HEK293 (cell line): ENCODE measurements around the gene ERICH3.

Experiments
- CTCF ChIA-PET: fragments of 350-600 bp; formaldehyde crosslinking; extraction: SDS; loops from one replicate; lab custom pipeline; 2021; ENCODE audit warnings: antibody characterized with exemption; lab: Yijun Ruan, JAX
- POLR2A ChIA-PET: fragments of 300-600 bp; formaldehyde crosslinking; extraction: SDS; loops from one replicate; lab custom pipeline; 2020; ENCODE audit warnings: antibody characterized with exemption, inconsistent platforms; lab: Yijun Ruan, JAX
- H3K27ac ChIP-seq: fragments of 200-500 bp; sonication (Bioruptor generic); 2 replicates; pipeline ENCODE4 v1.5.1; 2014; ENCODE audit warnings: low read depth, low read length, control low read depth, inconsistent platforms; ENCODE audit errors: extremely low read depth
- H3K36me3 ChIP-seq, 2 experiments: fragments of 200-500 bp in 1 of 2; sonication (Bioruptor generic) in 1 of 2; 1 replicate in 1 of 2; 2 replicates in 1 of 2; pipeline ENCODE4 v1.5.1; 2014 to 2017; ENCODE audit warnings: inconsistent platforms in 2 of 2, low read length in 2 of 2; ENCODE audit not compliant: control insufficient read depth in 2 of 2, insufficient read depth in 1 of 2
- H3K4me1 ChIP-seq: fragments of 200-500 bp; sonication (Bioruptor generic); 2 replicates; pipeline ENCODE4 v1.5.1; 2014; ENCODE audit warnings: mild to moderate bottlenecking, low read length, inconsistent platforms; ENCODE audit not compliant: control insufficient read depth, insufficient read depth
- H3K4me3 ChIP-seq: 2 replicates; pipeline ENCODE4 v1.5.1; 2011; ENCODE audit warnings: low read depth, mild to moderate bottlenecking, control low read depth, low read length, moderate library complexity
- H3K9me3 ChIP-seq: fragments of 200-500 bp; sonication (Bioruptor generic); 2 replicates; pipeline ENCODE4 v1.5.1; 2014; ENCODE audit warnings: low read depth, low read length, inconsistent platforms; ENCODE audit not compliant: control insufficient read depth, insufficient read depth
- HIC1 ChIP-seq: fragments of 450-650 bp; formaldehyde crosslinking; IDR thresholded peaks from 2 replicates; pipeline ENCODE4 v1.5.1; 2016; ENCODE audit warnings: missing biosample characterization, missing genetic modification characterization
- PATZ1 ChIP-seq: fragments of 450-650 bp; formaldehyde crosslinking; IDR thresholded peaks from 2 replicates; pipeline ENCODE4 v1.5.1; 2016; ENCODE audit warnings: missing biosample characterization, missing genetic modification characterization
- PRDM1 ChIP-seq: fragments of 450-650 bp; formaldehyde crosslinking; IDR thresholded peaks from 2 replicates; pipeline ENCODE4; 2016; ENCODE audit warnings: missing biosample characterization, missing genetic modification characterization
- SCRT2 ChIP-seq: fragments of 450-650 bp; formaldehyde crosslinking; IDR thresholded peaks from 2 replicates; pipeline ENCODE4 v1.5.1; 2016; ENCODE audit warnings: missing biosample characterization, missing genetic modification characterization
- SETDB1 ChIP-seq: IDR thresholded peaks from one replicate; pipeline ENCODE4 v1.6.1; 2017; ENCODE audit warnings: mild to moderate bottlenecking, low read length, moderate library complexity, mixed read lengths; ENCODE audit not compliant: insufficient read length
- TCF7L2 ChIP-seq: IDR thresholded peaks from 2 replicates; pipeline ENCODE4 v1.6.1; 2011; ENCODE audit warnings: low read depth, mild to moderate bottlenecking, inconsistent platforms, low read length, moderate library complexity, borderline replicate concordance
- WT1 ChIP-seq: fragments of 450-650 bp; formaldehyde crosslinking; IDR thresholded peaks from 2 replicates; pipeline ENCODE4 v1.5.1; 2016; ENCODE audit warnings: missing biosample characterization, missing genetic modification characterization
- ZBTB10 ChIP-seq: fragments of 450-650 bp; formaldehyde crosslinking; IDR thresholded peaks from 2 replicates; pipeline ENCODE4 v1.5.1; 2016; ENCODE audit warnings: missing biosample characterization, missing genetic modification characterization
- ZBTB20 ChIP-seq: fragments of 450-650 bp; formaldehyde crosslinking; IDR thresholded peaks from 2 replicates; pipeline ENCODE4 v1.5.1; 2016; ENCODE audit warnings: missing biosample characterization, missing genetic modification characterization
- ZEB2 ChIP-seq: fragments of 450-650 bp; formaldehyde crosslinking; IDR thresholded peaks from 2 replicates; pipeline ENCODE4 v1.5.1; 2016; ENCODE audit warnings: missing biosample characterization, missing genetic modification characterization
- ZFP37 ChIP-seq: fragments of 450-650 bp; formaldehyde crosslinking; IDR thresholded peaks from 2 replicates; pipeline ENCODE4 v1.5.1; 2016; ENCODE audit warnings: missing biosample characterization, missing genetic modification characterization
- ZNF18 ChIP-seq: fragments of 450-650 bp; formaldehyde crosslinking; IDR thresholded peaks from 2 replicates; pipeline ENCODE4 v1.5.1; 2016; ENCODE audit warnings: missing biosample characterization, missing genetic modification characterization
- ZNF202 ChIP-seq: fragments of 450-650 bp; formaldehyde crosslinking; IDR thresholded peaks from 2 replicates; pipeline ENCODE4 v1.5.1; 2016; ENCODE audit warnings: missing biosample characterization, missing genetic modification characterization, borderline replicate concordance
- ZNF221 ChIP-seq: fragments of 450-650 bp; formaldehyde crosslinking; IDR thresholded peaks from 2 replicates; pipeline ENCODE4 v1.5.1; 2017; ENCODE audit warnings: missing biosample characterization, missing genetic modification characterization, borderline replicate concordance
- ZNF23 ChIP-seq: fragments of 450-650 bp; formaldehyde crosslinking; IDR thresholded peaks from 2 replicates; pipeline ENCODE4 v1.5.1; 2016; ENCODE audit warnings: missing biosample characterization, missing genetic modification characterization, borderline replicate concordance
- ZNF248 ChIP-seq: fragments of 450-650 bp; formaldehyde crosslinking; IDR thresholded peaks from 2 replicates; pipeline ENCODE4 v1.5.1; 2017; ENCODE audit warnings: missing biosample characterization, missing genetic modification characterization
- ZNF292 ChIP-seq: fragments of 450-650 bp; formaldehyde crosslinking; IDR thresholded peaks from 2 replicates; pipeline ENCODE4 v1.5.1; 2016; ENCODE audit warnings: low read depth, missing biosample characterization, missing genetic modification characterization, borderline replicate concordance
- ZNF510 ChIP-seq: fragments of 450-650 bp; formaldehyde crosslinking; IDR thresholded peaks from 2 replicates; pipeline ENCODE4 v1.5.1; 2018; ENCODE audit warnings: mild to moderate bottlenecking, missing genetic modification characterization, missing biosample characterization; ENCODE audit not compliant: insufficient replicate concordance
- ZNF513 ChIP-seq: fragments of 450-650 bp; IDR thresholded peaks from 2 replicates; pipeline ENCODE4 v1.5.1; 2018; ENCODE audit warnings: missing biosample characterization, missing genetic modification characterization
- ZNF585B ChIP-seq: fragments of 450-650 bp; formaldehyde crosslinking; IDR thresholded peaks from 2 replicates; pipeline ENCODE4 v1.5.1; 2016; ENCODE audit warnings: missing biosample characterization, missing genetic modification characterization
- ZNF596 ChIP-seq: fragments of 450-650 bp; IDR thresholded peaks from 2 replicates; pipeline ENCODE4 v1.5.0; 2018; ENCODE audit warnings: missing biosample characterization, mild to moderate bottlenecking, missing genetic modification characterization, moderate library complexity
- ZNF660 ChIP-seq: fragments of 450-650 bp; IDR thresholded peaks from 2 replicates; pipeline ENCODE4 v1.5.1; 2018; ENCODE audit warnings: missing biosample characterization, mild to moderate bottlenecking, missing genetic modification characterization
- ZNF677 ChIP-seq: fragments of 450-650 bp; IDR thresholded peaks from 2 replicates; pipeline ENCODE4 v1.5.0; 2018; ENCODE audit warnings: missing biosample characterization, mild to moderate bottlenecking, missing genetic modification characterization, moderate library complexity
- ZNF701 ChIP-seq: fragments of 450-650 bp; formaldehyde crosslinking; IDR thresholded peaks from 2 replicates; pipeline ENCODE4 v1.5.1; 2016; ENCODE audit warnings: missing biosample characterization, missing genetic modification characterization
- TF ChIP-seq, protein P1 (sequence below): fragments of 450-650 bp; formaldehyde crosslinking; IDR thresholded peaks from 2 replicates; pipeline ENCODE4 v1.5.1; 2016; ENCODE audit warnings: missing biosample characterization, missing genetic modification characterization

ERICH3 gene

GRCh38 chr1:74681001-74681400 lies 7.4 kb upstream of the ERICH3 start (continued):
- no peak for TF ChIP-seq ZNF18 (tag by site-specific recombination)
- TF ChIP-seq SCRT2 (tag by site-specific recombination): no peak
- TF ChIP-seq ZNF23 (tag by site-specific recombination): no peak
- no peak for TF ChIP-seq ZNF221 (tag by site-specific recombination)
- no peak for TF ChIP-seq ZNF292
- no peak for TF ChIP-seq ZNF677 (tag by site-specific recombination)
- no peak for TF ChIP-seq ZNF513
- TF ChIP-seq WT1 (tag by site-specific recombination): no peak
- TF ChIP-seq ZNF596 (tag by site-specific recombination): no peak
- TF ChIP-seq ZBTB10 (tag by site-specific recombination): no peak

DNA sequence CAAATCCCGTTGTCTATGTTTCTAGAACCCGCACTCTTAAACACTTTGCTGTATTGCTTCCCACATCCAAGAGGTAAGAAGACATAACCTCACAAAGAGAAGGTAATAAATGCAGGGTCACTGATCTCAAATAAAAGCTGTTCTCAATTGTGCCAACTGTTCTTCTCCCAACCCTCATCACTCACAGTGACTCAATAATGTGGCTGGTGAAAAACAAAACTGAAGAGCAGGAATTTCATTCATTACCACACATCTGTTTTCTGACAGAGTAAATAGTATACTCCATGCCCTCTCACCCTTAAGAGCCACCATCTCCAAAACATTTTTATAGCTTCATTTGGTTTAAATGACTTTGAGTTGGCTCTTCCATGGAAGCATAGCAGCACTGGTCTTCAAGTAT lies 6.2 kb upstream of the ERICH3 start:
- Histone ChIP-seq H3K27ac (no peak overlapping the region), H3K4me3 (no peak overlapping the region), H3K4me1 (no peaks in the 10 kb centered on the region), H3K9me3 (no peaks in the 10 kb centered on the region), H3K36me3 (no peaks in the 10 kb centered on the region)
- CTCF ChIA-PET: interaction anchor here (0.8 to 1.6 kb wide), 2 partner anchors 10 to 11 kb away, joined by 3 to 6 read pairs; no protein-coding TSS in a partner anchor
- POLR2A ChIA-PET: no interaction called here
- TF ChIP-seq TCF7L2 (no peak), ZNF202 (tag by site-specific recombination) (no peak), ZNF510 (tag by site-specific recombination) (no peak), HIC1 (tag by site-specific recombination) (no peak), PRDM1 (tag by site-specific recombination) (no peak), ZEB2 (tag by site-specific recombination) (no peak), ZNF660 (tag by site-specific recombination) (no peak), ZNF701 (no peak), ZNF585B (tag by site-specific recombination) (no peak), ZBTB20 (tag by site-specific recombination) (no peak), ZFP37 (tag by site-specific recombination) (no peak), PATZ1 (tag by site-specific recombination) (no peak), SETDB1 (no peak), ZNF248 (tag by site-specific recombination) (no peak)
- TF ChIP-seq, protein P1, sequence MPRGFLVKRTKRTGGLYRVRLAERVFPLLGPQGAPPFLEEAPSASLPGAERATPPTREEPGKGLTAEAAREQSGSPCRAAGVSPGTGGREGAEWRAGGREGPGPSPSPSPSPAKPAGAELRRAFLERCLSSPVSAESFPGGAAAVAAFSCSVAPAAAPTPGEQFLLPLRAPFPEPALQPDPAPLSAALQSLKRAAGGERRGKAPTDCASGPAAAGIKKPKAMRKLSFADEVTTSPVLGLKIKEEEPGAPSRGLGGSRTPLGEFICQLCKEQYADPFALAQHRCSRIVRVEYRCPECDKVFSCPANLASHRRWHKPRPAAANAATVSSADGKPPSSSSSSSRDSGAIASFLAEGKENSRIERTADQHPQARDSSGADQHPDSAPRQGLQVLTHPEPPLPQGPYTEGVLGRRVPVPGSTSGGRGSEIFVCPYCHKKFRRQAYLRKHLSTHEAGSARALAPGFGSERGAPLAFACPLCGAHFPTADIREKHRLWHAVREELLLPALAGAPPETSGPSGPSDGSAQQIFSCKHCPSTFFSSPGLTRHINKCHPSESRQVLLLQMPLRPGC: no peak
